ENCODE measurements around the gene MRPL52. TPM values are rescaled to one million over a fixed set of nuclear protein-coding genes. Genes with fewer than 3 reads are reported as not detected.

The MRPL52 gene
- total and polyA plus RNA-seq, 2 of the 13 experiments (the other 11 are each of a cell fraction or from before 2014, with no cell fraction given): 118 to 329 TPM

GRCh38 chr14:22852940-22853767 is 23.5 kb downstream of the MRPL52 start:
- BruUV-seq (replicated peaks): no TSS peak
- POLR2A ChIA-PET: interaction anchor here (0.6 to 3.0 kb wide), 8 partner anchors 16 to 103 kb away, joined by 3 to 16 read pairs (median 8); partner anchors contain the start of genes LRP10, MMP14, MRPL52 and OXA1L
- Histone ChIP-seq H3K27ac (ENCODE audit: extremely low read length, insufficient read depth, low read length) (no peak overlapping the region), H3K79me2 (ENCODE audit: insufficient read depth, low read length) (no peaks in the 10 kb centered on the region), H3K4me2 (ENCODE audit: low read depth, low read length) (peak overlapping the region; percentile 100), H2AFZ (ENCODE audit: low read length) (peak overlapping the region; percentile 69), H3K4me3 (replicated peaks in 1 of 3; ENCODE audit: insufficient read depth in 1 of 3, low read depth in 2 of 3, low read length in 3 of 3) (peak overlapping the region; percentile 43 to 80 (median 57)), H3K27me3 (ENCODE audit: control insufficient read depth in 1 of 2, insufficient read depth in 2 of 2, low read length in 2 of 2) (peaks cover 7 to 30% of the 10 kb centered on the region in 2 experiments; a peak in 4 of 5 replicates), H3K9me3 (ENCODE audit: low read length) (no peaks in the 10 kb centered on the region), H4K20me1 (ENCODE audit: insufficient read depth, low read length) (no peaks in the 10 kb centered on the region), H3K9ac (ENCODE audit: insufficient read depth, low read depth, low read length) (peak overlapping the region; percentile 59), H3K4me1 (ENCODE audit: insufficient read depth, low read length) (peaks cover 42% of the 10 kb centered on the region), H3K36me3 (replicated peaks in 1 of 2; ENCODE audit: control insufficient read depth in 1 of 2, insufficient read depth in 2 of 2, low read length in 2 of 2) (no peaks in the 10 kb centered on the region)
- FAIRE-seq (peak; percentile 77), ATAC-seq (peak; percentile 88), DNase-seq (ENCODE audit: low spot score) (peak; percentile 86)
- 2% methylated on average over 20 of the region's 20 CpGs for WGBS (ENCODE audit: low lambda C conversion rate)
- in situ Hi-C loops (cut with HindIII; ENCODE audit: extremely low pct_ligation_motif_present, low pct_unique_long_range_greater_than_20kb): loop anchor here (10.0 kb wide), 1 partner anchor 78 kb away; no protein-coding TSS in a partner anchor
- intact Hi-C loops (cut with micrococcal nuclease; ENCODE audit: unreplicated experiment): loop anchor here (1.0 to 5.0 kb wide), 11 partner anchors 16 to 466 kb away; partner anchors contain the start of genes LRP10 and MMP14
- CTCF ChIA-PET (ENCODE audit: low intra/inter-chr PET ratio, low total read pairs): interaction anchor here (0.7 to 4.3 kb wide), 21 partner anchors 12 to 466 kb away, joined by 3 to 200 read pairs (median 8); partner anchors contain the start of genes LRP10, MMP14, MRPL52 and PRMT5
- peak; percentile 86; the same call in 1 of the 2 replicates for TF ChIP-seq MIER3 (CRISPR knock-in tag; IDR thresholded peaks at IDR 0.05; ENCODE audit: borderline replicate concordance)
- TF ChIP-seq ZNF563 (CRISPR knock-in tag; IDR thresholded peaks at IDR 0.05): peak; percentile 83
- TF ChIP-seq PITX1 (CRISPR knock-in tag; IDR thresholded peaks at IDR 0.05): peak; percentile 88; the same call in 1 of the 2 replicates
- no peak for TF ChIP-seq PHF5A (CRISPR knock-in tag; IDR thresholded peaks at IDR 0.05; ENCODE audit: low read depth, unreplicated experiment)
- TF ChIP-seq U2AF1 (optimal IDR thresholded peaks at IDR 0.05; ENCODE audit: low read depth, low read length): peak; percentile 82
- TF ChIP-seq ZNF670 (CRISPR knock-in tag; IDR thresholded peaks at IDR 0.05; ENCODE audit: borderline replicate concordance): no peak; the same call in 1 of the 2 replicates
- TF ChIP-seq CEBPB (IDR thresholded peaks at IDR 0.05; ENCODE audit: borderline replicate concordance, low read depth, low read length): no peak
- TF ChIP-seq JARID2 (CRISPR knock-in tag; IDR thresholded peaks at IDR 0.05; ENCODE audit: insufficient replicate concordance): peak; percentile 46
- TF ChIP-seq POGZ (CRISPR knock-in tag; IDR thresholded peaks at IDR 0.05): peak; percentile 84
- no peak for TF ChIP-seq U2AF2 (IDR thresholded peaks at IDR 0.05; ENCODE audit: low read depth, low read length)
- TF ChIP-seq ZFP1 (CRISPR knock-in tag; IDR thresholded peaks at IDR 0.05): no peak
- no peak for TF ChIP-seq SATB2 (CRISPR knock-in tag; IDR thresholded peaks at IDR 0.05)
- TF ChIP-seq MIER2 (CRISPR knock-in tag; IDR thresholded peaks at IDR 0.05): peak; percentile 83
- TF ChIP-seq TOPORS (CRISPR knock-in tag; IDR thresholded peaks at IDR 0.05): peak; percentile 62; the same call in 1 of the 2 replicates
- TF ChIP-seq ZNF737 (CRISPR knock-in tag; IDR thresholded peaks at IDR 0.05; ENCODE audit: borderline replicate concordance): 0 out of 2 replicates have a peak, but pooled peaks have one; percentile 88
- TF ChIP-seq ZSCAN22 (CRISPR knock-in tag; IDR thresholded peaks at IDR 0.05): no peak
- TF ChIP-seq, protein P1, sequence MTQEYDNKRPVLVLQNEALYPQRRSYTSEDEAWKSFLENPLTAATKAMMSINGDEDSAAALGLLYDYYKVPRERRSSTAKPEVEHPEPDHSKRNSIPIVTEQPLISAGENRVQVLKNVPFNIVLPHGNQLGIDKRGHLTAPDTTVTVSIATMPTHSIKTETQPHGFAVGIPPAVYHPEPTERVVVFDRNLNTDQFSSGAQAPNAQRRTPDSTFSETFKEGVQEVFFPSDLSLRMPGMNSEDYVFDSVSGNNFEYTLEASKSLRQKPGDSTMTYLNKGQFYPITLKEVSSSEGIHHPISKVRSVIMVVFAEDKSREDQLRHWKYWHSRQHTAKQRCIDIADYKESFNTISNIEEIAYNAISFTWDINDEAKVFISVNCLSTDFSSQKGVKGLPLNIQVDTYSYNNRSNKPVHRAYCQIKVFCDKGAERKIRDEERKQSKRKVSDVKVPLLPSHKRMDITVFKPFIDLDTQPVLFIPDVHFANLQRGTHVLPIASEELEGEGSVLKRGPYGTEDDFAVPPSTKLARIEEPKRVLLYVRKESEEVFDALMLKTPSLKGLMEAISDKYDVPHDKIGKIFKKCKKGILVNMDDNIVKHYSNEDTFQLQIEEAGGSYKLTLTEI (CRISPR knock-in tag; conservative IDR thresholded peaks at IDR 0.05): no peak
- TF ChIP-seq ATF5 (CRISPR knock-in tag; IDR thresholded peaks at IDR 0.05; ENCODE audit: low read depth): peak; percentile 88; the same call in 1 of the 2 replicates
- peak; percentile 51; the same call in 1 of the 2 replicates for TF ChIP-seq CAMTA2 (CRISPR knock-in tag; IDR thresholded peaks at IDR 0.05; ENCODE audit: borderline replicate concordance)
- TF ChIP-seq IKZF4 (CRISPR knock-in tag; IDR thresholded peaks at IDR 0.05; ENCODE audit: borderline replicate concordance, low read depth, not compliant biosample characterization): peak; percentile 86
- TF ChIP-seq SOX6 (IDR thresholded peaks at IDR 0.05): no peak
- peak; percentile 79 for TF ChIP-seq SOX6 (CRISPR knock-in tag; IDR thresholded peaks at IDR 0.05)

Measured in HepG2 (cell line).